Fibroblast of the aortic adventitia (primary cell): ENCODE results near the gene TWF2. TPM values are rescaled to one million over a fixed set of nuclear protein-coding genes. Genes with fewer than 3 reads are reported as not detected.

Experiments used
- DNase-seq: peaks from one replicate; pipeline ENCODE4 v3.0.0-alpha.2; 2010; ENCODE audit warnings: low read depth
- H3K4me3 ChIP-seq: 2 replicates; pipeline ENCODE4 v1.5.1; 2011; ENCODE audit warnings: low read depth, mild to moderate bottlenecking, control low read depth, low read length, moderate library complexity
- CTCF ChIP-seq: IDR thresholded peaks from 2 replicates; pipeline ENCODE4 v1.5.1; 2011; ENCODE audit warnings: mild to moderate bottlenecking, low read length, control low read depth, inconsistent platforms; ENCODE audit not compliant: insufficient read depth
- total RNA-seq: library from RNA; depleted of rRNA; stranded (reverse); fragments of >200 nt; gene quantifications from 2 replicates; pipeline ENCODE4 v1.2.3, GENCODE V29; 2012; ENCODE audit warnings: low replicate concordance

The TWF2 gene
- total RNA-seq, 1 donor: 109 TPM

- TF ChIP-seq CTCF: no peak
- H3K4me3 ChIP-seq: no peak overlapping the region
- DNase-seq: no peak
Observed at GRCh38 chr3:52222319-52223221, 16.4 kb downstream of the TWF2 start.

- H3K4me3 ChIP-seq: no peak overlapping the region
- no peak for DNase-seq
- TF ChIP-seq CTCF: no peak
Observed at GRCh38 chr3:52221563-52222318, 17.2 kb downstream of the TWF2 start.

- DNase-seq: no peak
- no peak overlapping the region for H3K4me3 ChIP-seq
- no peak for TF ChIP-seq CTCF
Observed at GRCh38 chr3:52221141-52221562, 17.8 kb downstream of the TWF2 start.

- TF ChIP-seq CTCF: peak; percentile 98
- DNase-seq: peak; percentile 80
- no peak overlapping the region for H3K4me3 ChIP-seq
Observed at GRCh38 chr3:52220380-52221026, 18.5 kb downstream of the TWF2 start.

GRCh38 chr3:52218937-52219650, 19.9 kb downstream of the TWF2 start:
- DNase-seq: peak; percentile 47
- H3K4me3 ChIP-seq: no peak overlapping the region
- TF ChIP-seq CTCF: peak; percentile 22

GRCh38 chr3:52218454-52218853, 20.5 kb downstream of the TWF2 start:
- no peak overlapping the region for H3K4me3 ChIP-seq
- no peak for DNase-seq
- TF ChIP-seq CTCF: no peak
